Osteocyte (in vitro differentiated cells): Measurements from ENCODE around the gene FGF7. TPM values are rescaled to one million over a fixed set of nuclear protein-coding genes. Genes with fewer than 3 reads are reported as not detected.
"Not testable (repeated sequence)": the region's sequence is repeated elsewhere in the genome, so short reads cannot be mapped to it uniquely, and the experiment has no call there.

Experiments
- DNase-seq: peaks from one replicate; pipeline ENCODE4 v3.0.0; 2021; ENCODE audit warnings: mixed read lengths; ENCODE audit not compliant: unreplicated experiment; ENCODE audit errors: extremely low spot score
- H3K27ac Mint-ChIP-seq: one replicate; pipeline ENCODE4 v1.8.0; 2021; ENCODE audit warnings: mild to moderate bottlenecking, mixed read lengths; ENCODE audit not compliant: unreplicated experiment
- H3K27me3 Mint-ChIP-seq: one replicate; pipeline ENCODE4 v1.8.0; 2021; ENCODE audit warnings: mixed read lengths; ENCODE audit not compliant: unreplicated experiment
- H3K36me3 Mint-ChIP-seq: one replicate; pipeline ENCODE4 v1.8.0; 2021; ENCODE audit warnings: mixed read lengths; ENCODE audit not compliant: unreplicated experiment
- H3K4me1 Mint-ChIP-seq: one replicate; pipeline ENCODE4 v1.8.0; 2021; ENCODE audit warnings: mixed read lengths; ENCODE audit not compliant: unreplicated experiment
- H3K4me3 Mint-ChIP-seq: one replicate; pipeline ENCODE4 v1.8.0; 2021; ENCODE audit warnings: mild to moderate bottlenecking, moderate library complexity, mixed read lengths; ENCODE audit not compliant: unreplicated experiment
- H3K9me3 Mint-ChIP-seq: one replicate; pipeline ENCODE4 v1.8.0; 2021; ENCODE audit warnings: mixed read lengths; ENCODE audit not compliant: unreplicated experiment
- CTCF ChIP-seq: fragments of 200-600 bp; sonication (generic); IDR thresholded peaks from 2 replicates; pipeline ENCODE4 v1.5.0; 2021; ENCODE audit warnings: antibody characterized with exemption, mild to moderate bottlenecking, moderate library complexity
- total RNA-seq: library from RNA; stranded (reverse); gene quantifications from 2 replicates; pipeline ENCODE4 v1.2.1, GENCODE V29; 2021

FGF7 gene
- total RNA-seq, 1 donor from 2014 or later: 0.32 TPM

GRCh38 chr15:49464522-49464921 is 41.5 kb downstream of the FGF7 start:
- Mint-ChIP-seq H3K4me1 (peaks cover 28% of the 10 kb centered on the region), H3K4me3 (no peak overlapping the region), H3K27me3 (peaks cover 3% of the 10 kb centered on the region), H3K36me3 (no peaks in the 10 kb centered on the region), H3K27ac (no peak overlapping the region), H3K9me3 (no peaks in the 10 kb centered on the region)
- TF ChIP-seq CTCF: no peak
- DNase-seq: no peak

- no peak for TF ChIP-seq CTCF
- no peak overlapping the region for H3K27ac Mint-ChIP-seq
- no peaks in the 10 kb centered on the region for H3K27me3 Mint-ChIP-seq
- H3K4me1 Mint-ChIP-seq: peaks cover 13% of the 10 kb centered on the region
- no peaks in the 10 kb centered on the region for H3K36me3 Mint-ChIP-seq
- H3K9me3 Mint-ChIP-seq: no peaks in the 10 kb centered on the region
- H3K4me3 Mint-ChIP-seq: no peak overlapping the region
- DNase-seq: no peak
These were observed 43.1 kb downstream of the FGF7 start for GRCh38 chr15:49466119-49466518.

GRCh38 chr15:49467746-49468480 is 44.9 kb downstream of the FGF7 start:
- DNase-seq: no peak
- no peaks in the 10 kb centered on the region for H3K9me3 Mint-ChIP-seq
- H3K27ac Mint-ChIP-seq: no peak overlapping the region
- no peaks in the 10 kb centered on the region for H3K36me3 Mint-ChIP-seq
- peaks cover 11% of the 10 kb centered on the region for H3K27me3 Mint-ChIP-seq
- TF ChIP-seq CTCF: no peak
- H3K4me1 Mint-ChIP-seq: peaks cover 13% of the 10 kb centered on the region
- H3K4me3 Mint-ChIP-seq: no peak overlapping the region

- H3K4me3 Mint-ChIP-seq: no peak overlapping the region
- H3K27ac Mint-ChIP-seq: no peak overlapping the region
- peaks cover 11% of the 10 kb centered on the region for H3K27me3 Mint-ChIP-seq
- DNase-seq: no peak
- TF ChIP-seq CTCF: no peak
- H3K36me3 Mint-ChIP-seq: no peaks in the 10 kb centered on the region
- no peaks in the 10 kb centered on the region for H3K9me3 Mint-ChIP-seq
- peaks cover 13% of the 10 kb centered on the region for H3K4me1 Mint-ChIP-seq
These were observed 45.4 kb downstream of the FGF7 start for GRCh38 chr15:49468481-49468839.

- peak; percentile 36 for TF ChIP-seq CTCF
- Mint-ChIP-seq H3K27me3 (peaks cover 16% of the 10 kb centered on the region), H3K4me1 (peaks cover 13% of the 10 kb centered on the region)
- H3K27ac Mint-ChIP-seq, H3K4me3 Mint-ChIP-seq, H3K9me3 Mint-ChIP-seq, H3K36me3 Mint-ChIP-seq, DNase-seq: not testable (repeated sequence)
These were observed 48.2 kb downstream of the FGF7 start for GRCh38 chr15:49471248-49471647.
